ENCODE measurements around the gene AIFM3. TPM values are rescaled to one million over a fixed set of nuclear protein-coding genes. Genes with fewer than 3 reads are reported as not detected.

AIFM3 gene
- total and polyA plus RNA-seq, 7 donors, result 0.66 to 105 (median 1.9) TPM

GRCh38 chr22:20955548-20955947 lies 11.5 kb upstream of the AIFM3 start:
- 47 to 74% methylated on average over 7 of the region's 7 CpGs for WGBS, 2 donors
- Histone ChIP-seq H3K4me1 (peaks cover 0 to 17% (median 11%) of the 10 kb centered on the region in 4 donors), H3K27me3 (no peaks in the 10 kb centered on the region), H3K4me3 (no peak overlapping the region), H3K9me3 (no peaks in the 10 kb centered on the region), H3K36me3 (peaks cover 0 to 34% (median 10%) of the 10 kb centered on the region in 4 donors), H3K27ac (no peak overlapping the region)
- intact Hi-C loops (cut with DNase I), result loop anchor here (5.0 kb wide), 1 partner anchor 33 kb away; no protein-coding TSS in a partner anchor
- TF ChIP-seq POLR2AphosphoS5 (IDR thresholded peaks at IDR 0.05) (no peak), EP300 (IDR thresholded peaks at IDR 0.05) (no peak), CTCF (IDR thresholded peaks at IDR 0.05) (no peak), POLR2A (IDR thresholded peaks at IDR 0.05) (no peak)
- no peak for DNase-seq

DNA sequence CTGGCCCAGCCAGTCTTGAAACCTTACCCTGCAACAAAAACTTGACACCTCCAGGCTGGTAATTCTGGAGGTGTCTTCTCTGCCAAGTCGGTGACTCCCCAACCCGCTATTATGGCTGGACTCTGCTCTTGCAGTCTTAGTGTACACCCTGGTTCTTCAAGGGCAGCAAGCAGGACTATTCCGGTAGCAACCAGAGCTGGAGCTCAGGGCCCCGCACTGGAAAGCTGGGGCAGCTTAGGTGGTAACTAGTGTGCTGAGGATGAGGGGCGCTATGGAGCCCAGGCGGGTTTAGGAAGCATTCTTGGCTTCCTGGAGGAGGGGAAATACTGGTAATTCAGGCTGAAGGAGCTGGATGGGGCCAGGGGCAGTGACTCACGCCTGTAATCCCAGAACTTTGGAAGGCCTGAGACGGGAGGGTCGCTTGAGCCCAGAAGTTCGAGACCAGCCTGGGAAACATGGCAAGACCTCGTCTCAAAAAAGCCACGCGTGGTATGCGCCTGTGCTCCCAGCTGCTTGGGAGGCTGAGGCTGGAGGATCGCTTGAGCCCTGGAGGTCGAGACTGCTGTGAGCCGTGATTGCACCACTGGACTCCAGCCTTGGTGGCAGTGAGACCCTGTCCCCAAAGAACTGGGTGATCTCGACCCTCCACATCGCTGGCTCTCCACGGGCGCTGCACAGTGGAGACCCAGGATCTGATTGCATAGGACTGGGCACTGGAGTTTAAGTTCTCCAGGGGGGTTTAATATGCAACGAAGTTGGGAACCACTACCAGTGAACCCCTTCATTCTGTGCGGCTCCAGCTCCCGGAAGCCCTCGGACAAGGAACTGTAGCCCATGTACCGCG lies 10.6 kb upstream of the AIFM3 start:
- WGBS, 2 donors, result 12 to 41% methylated on average over 27 of the region's 27 CpGs
- H3K27me3 ChIP-seq, result no peaks in the 10 kb centered on the region
- peak overlapping the region; percentile 47 to 67 (median 61) for H3K27ac ChIP-seq
- no peaks in the 10 kb centered on the region for H3K9me3 ChIP-seq
- H3K36me3 ChIP-seq, result peaks cover 0 to 24% (median 3%) of the 10 kb centered on the region in 4 donors
- peak overlapping the region; percentile 57 to 68 (median 62) for H3K4me3 ChIP-seq
- H3K4me1 ChIP-seq, result peaks cover 0 to 17% (median 11%) of the 10 kb centered on the region in 4 donors
- no peak for DNase-seq
- intact Hi-C loops (cut with DNase I), result loop anchor here (2.0 to 5.0 kb wide), 2 partner anchors 34 to 72 kb away; no protein-coding TSS in a partner anchor
- TF ChIP-seq EP300 (IDR thresholded peaks at IDR 0.05), result no peak
- peak in 1 of 2 donors; percentile 40 for TF ChIP-seq POLR2A (IDR thresholded peaks at IDR 0.05)
- TF ChIP-seq POLR2AphosphoS5 (IDR thresholded peaks at IDR 0.05), result no peak
- TF ChIP-seq CTCF (IDR thresholded peaks at IDR 0.05), result no peak

DNA sequence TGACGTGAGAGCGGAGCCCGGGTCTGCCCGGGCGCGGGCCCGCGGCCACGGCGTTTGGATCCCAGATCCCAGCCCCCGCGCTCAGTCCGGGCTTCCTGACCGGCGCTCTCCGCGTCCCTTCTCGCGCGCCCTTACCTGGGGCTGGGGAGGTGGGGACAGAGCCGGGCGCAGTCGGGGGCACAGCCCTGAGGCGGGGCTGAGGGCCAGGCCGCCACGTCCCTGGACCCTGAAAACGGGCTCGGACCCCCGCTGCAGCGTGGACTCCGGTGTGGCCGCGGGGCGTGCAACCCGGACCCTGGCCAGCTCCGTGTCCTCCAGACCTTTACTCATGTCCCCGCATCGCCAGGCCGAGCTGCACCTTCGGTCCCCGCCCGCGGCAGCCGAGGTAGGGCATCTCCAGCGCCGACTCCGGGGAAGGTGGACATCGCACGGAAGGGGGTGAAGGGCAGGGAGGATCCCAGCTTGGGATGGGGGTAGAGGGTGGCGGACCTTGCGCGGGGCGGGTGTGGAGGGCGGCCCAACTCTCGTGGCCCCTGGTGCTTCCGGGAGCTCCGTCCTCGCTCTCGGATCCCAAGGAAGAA lies 9.9 kb upstream of the AIFM3 start:
- WGBS, 2 donors, result 1% methylated on average over 59 of the region's 59 CpGs
- H3K4me3 ChIP-seq, result peak overlapping the region; percentile 57 to 68 (median 62)
- peaks cover 0 to 17% (median 11%) of the 10 kb centered on the region in 4 donors for H3K4me1 ChIP-seq
- DNase-seq, result no peak
- H3K27me3 ChIP-seq, result no peaks in the 10 kb centered on the region
- TF ChIP-seq CTCF (IDR thresholded peaks at IDR 0.05), result no peak
- no peak for TF ChIP-seq EP300 (IDR thresholded peaks at IDR 0.05)
- TF ChIP-seq POLR2AphosphoS5 (IDR thresholded peaks at IDR 0.05), result no peak
- no peak for TF ChIP-seq POLR2A (IDR thresholded peaks at IDR 0.05)
- intact Hi-C loops (cut with DNase I), result loop anchor here (2.0 to 5.0 kb wide), 2 partner anchors 35 to 72 kb away; no protein-coding TSS in a partner anchor
- H3K9me3 ChIP-seq, result no peaks in the 10 kb centered on the region
- H3K36me3 ChIP-seq, result peaks cover 0 to 17% (median 0%) of the 10 kb centered on the region in 4 donors
- peak overlapping the region; percentile 47 to 67 (median 61) for H3K27ac ChIP-seq

DNA sequence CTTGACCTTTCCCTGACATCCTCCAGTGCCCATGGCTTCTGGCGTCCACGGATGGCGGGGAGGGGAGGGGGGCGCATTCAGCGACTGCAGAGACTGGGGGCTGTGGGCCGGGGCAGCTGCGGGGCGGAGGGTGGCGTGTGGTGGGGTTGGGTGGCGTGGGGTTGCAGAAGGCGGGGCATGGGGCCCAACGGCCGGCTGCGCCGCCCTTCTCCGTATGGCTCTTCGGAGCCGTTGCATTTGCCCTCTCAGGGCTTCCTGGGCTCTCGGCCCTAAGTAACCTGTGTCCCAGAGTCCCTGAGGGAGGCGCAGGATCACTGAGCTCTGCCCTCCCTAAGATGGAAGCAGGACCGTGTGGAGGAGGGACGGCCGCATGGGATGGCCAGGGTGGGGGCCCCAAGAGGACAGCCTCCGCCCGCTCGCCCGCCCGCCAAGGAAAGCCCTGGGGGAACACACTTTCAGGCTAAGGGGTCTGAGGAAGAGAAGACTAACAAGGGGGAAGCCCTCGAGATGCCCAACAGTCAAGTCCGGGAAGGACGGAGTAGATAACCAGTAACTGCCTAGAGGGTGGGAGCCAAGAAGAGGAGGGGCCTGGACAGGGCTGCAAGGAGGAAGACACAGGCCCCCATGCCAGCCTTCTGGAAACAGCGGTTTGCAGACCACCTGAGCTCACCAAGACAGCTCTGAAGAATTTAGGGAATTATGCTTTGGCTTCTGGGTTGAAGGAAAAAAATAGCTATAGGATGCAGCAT lies 9.2 kb upstream of the AIFM3 start:
- DNase-seq, result no peak
- WGBS, 2 donors, result 1 to 3% methylated on average over 32 of the region's 32 CpGs
- TF ChIP-seq POLR2AphosphoS5 (IDR thresholded peaks at IDR 0.05) (no peak), POLR2A (IDR thresholded peaks at IDR 0.05) (no peak), EP300 (IDR thresholded peaks at IDR 0.05) (no peak), CTCF (IDR thresholded peaks at IDR 0.05) (no peak)
- peak overlapping the region; percentile 47 to 67 (median 61) for H3K27ac ChIP-seq
- intact Hi-C loops (cut with DNase I), result loop anchor here (2.0 to 5.0 kb wide), 2 partner anchors 36 to 73 kb away; no protein-coding TSS in a partner anchor
- no peaks in the 10 kb centered on the region for H3K27me3 ChIP-seq
- H3K36me3 ChIP-seq, result peaks cover 0 to 12% (median 0%) of the 10 kb centered on the region in 4 donors
- H3K4me1 ChIP-seq, result peaks cover 0 to 17% (median 11%) of the 10 kb centered on the region in 4 donors
- no peaks in the 10 kb centered on the region for H3K9me3 ChIP-seq
- H3K4me3 ChIP-seq, result peak overlapping the region; percentile 57 to 68 (median 62)
